ENCODE data around the gene NCBP1.

GRCh38 chr9:97695995-97696802 lies 62.6 kb downstream of the NCBP1 start:
- TF ChIP-seq CTCF (IDR thresholded peaks at IDR 0.05; ENCODE audit: insufficient read depth, low read length) (no peak), REST (IDR thresholded peaks at IDR 0.05; ENCODE audit: insufficient replicate concordance, low read depth) (no peak), POLR2AphosphoS5 (IDR thresholded peaks at IDR 0.05; ENCODE audit: low read depth) (no peak), SPI1 (IDR thresholded peaks at IDR 0.05; ENCODE audit: borderline replicate concordance, low read depth) (no peak)
